GM10266 (cell line): ENCODE results near the gene SPOCK1.

Experiments used
- DNase-seq: peaks from one replicate; pipeline ENCODE4 v3.0.0; 2012; ENCODE audit errors: extremely low spot score
- CTCF ChIP-seq: IDR thresholded peaks from 2 replicates; pipeline ENCODE4 v1.5.1; 2012; ENCODE audit warnings: mild to moderate bottlenecking, low read depth; ENCODE audit not compliant: control insufficient read depth, insufficient read depth; ENCODE audit errors: missing control alignments

Gene SPOCK1

GRCh38 chr5:137446151-137446550, 53.0 kb downstream of the SPOCK1 start:
- no peak for TF ChIP-seq CTCF
- DNase-seq, result no peak

- DNase-seq, result no peak
- no peak for TF ChIP-seq CTCF
These were observed 56.5 kb downstream of the SPOCK1 start for GRCh38 chr5:137442660-137443059.

- no peak for DNase-seq
- TF ChIP-seq CTCF, result no peak
These were observed 57.6 kb downstream of the SPOCK1 start for GRCh38 chr5:137441476-137441875.

GRCh38 chr5:137440795-137441194, 58.3 kb downstream of the SPOCK1 start:
- DNase-seq, result no peak
- no peak for TF ChIP-seq CTCF

GRCh38 chr5:137439645-137440044, 59.5 kb downstream of the SPOCK1 start:
- DNase-seq, result no peak
- no peak for TF ChIP-seq CTCF

GRCh38 chr5:137438932-137439331, 60.2 kb downstream of the SPOCK1 start:
- TF ChIP-seq CTCF, result no peak
- DNase-seq, result no peak

- no peak for DNase-seq
- no peak for TF ChIP-seq CTCF
These were observed 61.4 kb downstream of the SPOCK1 start for GRCh38 chr5:137437774-137438173.

GRCh38 chr5:137433539-137433938, 65.6 kb downstream of the SPOCK1 start:
- TF ChIP-seq CTCF, result no peak
- no peak for DNase-seq
